Central memory CD4-positive, alpha-beta T cell (primary cell): ENCODE data around the gene ARID3B.
A peak's percentile ranks its signal among the peaks of the same experiment; 100 is the strongest.
"Not testable (repeated sequence)": the region's sequence is repeated elsewhere in the genome, so short reads cannot be mapped to it uniquely, and the experiment has no call there.

Source experiments
- DNase-seq: peaks from one replicate; pipeline ENCODE4 v3.0.0; 2022

The ARID3B gene

DNA sequence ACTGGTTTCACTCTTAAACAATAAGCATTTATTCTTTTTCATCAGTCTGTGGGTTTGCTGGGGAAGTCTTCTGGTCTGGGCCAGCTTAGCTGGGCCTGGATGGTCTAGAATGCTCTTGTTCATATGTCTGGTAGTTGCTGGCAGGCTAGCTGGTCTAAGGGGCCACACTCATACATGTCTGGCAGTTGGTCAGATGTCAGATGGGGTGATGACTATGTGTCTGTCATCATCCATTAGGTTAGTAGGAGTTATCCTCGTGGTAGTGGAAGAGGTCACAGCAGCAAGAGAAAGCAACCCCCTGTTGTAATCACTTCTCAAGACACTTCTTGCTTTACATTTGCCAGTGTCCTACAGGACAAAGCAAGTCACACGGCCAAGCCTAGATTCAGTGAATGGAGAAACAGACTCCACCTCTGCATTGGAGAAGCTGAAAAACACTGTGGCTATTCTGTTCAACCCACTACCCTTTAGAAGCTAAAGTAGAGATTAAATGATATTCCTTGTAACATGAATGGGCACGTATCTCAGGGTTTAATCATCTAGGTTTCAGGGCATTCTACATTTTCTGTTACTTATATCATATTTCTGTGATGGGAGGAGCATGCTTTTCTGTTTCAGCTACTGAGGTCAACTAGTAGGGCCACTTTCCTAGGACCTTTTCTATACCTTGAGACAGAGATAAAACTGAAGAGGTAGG, 5.5 kb upstream of the ARID3B start:
- DNase-seq = no peak

- no peak for DNase-seq
Measured at GRCh38 chr15:74537736-74538135, 3.3 kb upstream of the ARID3B start.

DNA sequence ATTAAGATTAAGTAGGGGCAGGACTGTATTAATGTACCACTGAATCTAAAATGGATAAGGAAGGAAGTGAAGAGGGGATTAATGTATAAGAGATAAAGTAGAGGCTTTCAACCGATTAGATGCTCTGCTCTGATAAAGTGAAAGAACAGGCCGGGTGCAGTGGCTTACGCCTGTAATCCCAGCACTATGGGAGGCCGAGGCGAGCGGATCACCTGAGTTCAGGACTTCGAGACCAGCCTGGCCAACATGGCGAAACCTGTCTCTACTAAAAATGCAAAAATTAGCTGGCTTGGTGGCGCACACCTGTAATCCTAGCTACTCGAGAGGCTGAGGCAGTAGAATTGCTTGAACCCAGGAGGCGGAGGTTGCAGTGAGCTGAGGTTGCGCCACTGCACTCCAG, 1.5 kb upstream of the ARID3B start:
- not testable (repeated sequence) for DNase-seq

- no peak for DNase-seq
Measured at GRCh38 chr15:74540161-74540760, 759 bp upstream of the ARID3B start.

GRCh38 chr15:74541494-74542165, 610 bp downstream of the ARID3B start:
- peak; percentile 58 for DNase-seq

- no peak for DNase-seq
Measured at GRCh38 chr15:74542166-74543042, 1.4 kb downstream of the ARID3B start.

DNA sequence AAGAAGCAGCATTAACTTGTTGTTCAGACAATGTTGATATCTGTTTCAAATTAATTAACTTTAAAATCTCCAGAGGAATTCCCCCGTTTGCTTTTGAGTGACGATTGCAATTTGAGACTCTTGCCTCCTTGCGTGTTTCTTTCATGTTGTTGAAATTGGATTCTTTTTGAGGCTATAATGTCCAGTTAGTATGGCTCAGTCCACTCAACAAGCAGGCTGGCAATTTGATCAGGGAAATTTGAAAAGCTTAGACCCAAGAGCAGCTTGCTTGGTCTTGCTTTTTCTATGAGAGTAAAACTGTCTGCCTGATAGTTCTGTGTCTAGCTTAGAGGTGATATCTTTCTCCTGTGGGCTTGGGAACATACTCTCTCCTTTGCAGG, 2.0 kb downstream of the ARID3B start:
- no peak for DNase-seq

GRCh38 chr15:74543583-74543982, 2.6 kb downstream of the ARID3B start:
- peak; percentile 35 for DNase-seq

DNA sequence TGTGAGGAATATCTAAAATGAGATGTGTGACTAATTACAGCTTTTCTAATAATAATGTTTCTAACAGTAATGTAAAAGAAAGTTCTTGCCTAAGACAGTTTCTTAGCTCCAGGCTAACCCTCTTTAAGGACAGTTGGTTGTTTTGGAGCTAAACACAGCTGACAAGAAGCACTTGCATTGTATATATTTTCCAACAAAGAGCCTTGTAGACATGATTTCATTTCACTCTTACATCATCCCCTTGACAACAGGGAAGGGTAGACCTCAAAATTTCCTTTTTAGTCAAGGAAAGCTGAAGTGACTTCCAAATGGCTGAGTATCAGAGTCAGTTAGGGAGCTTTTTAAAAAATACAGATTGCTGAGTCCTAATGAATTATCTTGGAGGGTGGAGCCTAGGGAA, 4.1 kb downstream of the ARID3B start:
- DNase-seq = no peak

DNA sequence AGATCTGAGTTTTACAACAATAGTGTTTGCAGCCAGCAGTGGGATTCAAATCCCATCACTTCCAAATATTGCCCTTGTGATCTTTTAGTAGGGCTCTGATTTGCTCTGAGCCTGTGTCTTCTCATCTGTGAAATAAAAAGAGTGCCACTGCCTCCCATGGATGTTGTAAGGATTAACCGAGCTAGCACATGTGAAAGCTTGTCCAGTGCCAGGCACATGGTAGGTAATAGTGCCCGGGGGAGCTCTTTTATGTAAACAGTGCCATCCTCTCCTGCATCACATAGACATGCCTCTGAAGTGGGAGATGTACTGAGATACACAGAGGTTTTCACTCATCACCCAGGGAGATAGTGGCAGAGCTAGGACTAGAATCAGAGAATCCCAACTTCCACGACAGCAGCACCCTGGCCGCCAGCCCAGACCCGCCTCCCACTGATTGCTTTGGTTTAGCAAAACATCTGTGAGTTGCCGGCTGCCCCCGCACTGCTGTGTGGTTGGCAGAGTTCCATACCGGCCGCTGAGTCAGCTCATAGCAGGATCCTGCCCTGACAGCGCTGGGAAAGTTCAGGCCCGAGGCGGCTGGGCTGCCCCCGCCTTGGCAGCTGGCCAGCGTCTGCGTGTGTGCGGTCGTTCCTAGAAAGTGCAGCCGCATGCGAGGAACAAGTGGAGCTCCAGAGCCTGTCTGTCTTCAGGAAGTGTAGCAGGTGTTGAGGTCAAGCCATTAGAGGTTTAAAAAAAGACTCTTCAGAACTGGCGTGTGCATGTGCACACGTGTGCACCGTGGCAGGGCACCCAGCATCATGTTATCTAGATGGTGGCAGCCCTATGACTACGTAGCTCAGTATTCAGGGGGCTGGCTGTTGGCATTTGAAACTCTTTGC, 5.0 kb downstream of the ARID3B start:
- DNase-seq = peak; percentile 78

DNA sequence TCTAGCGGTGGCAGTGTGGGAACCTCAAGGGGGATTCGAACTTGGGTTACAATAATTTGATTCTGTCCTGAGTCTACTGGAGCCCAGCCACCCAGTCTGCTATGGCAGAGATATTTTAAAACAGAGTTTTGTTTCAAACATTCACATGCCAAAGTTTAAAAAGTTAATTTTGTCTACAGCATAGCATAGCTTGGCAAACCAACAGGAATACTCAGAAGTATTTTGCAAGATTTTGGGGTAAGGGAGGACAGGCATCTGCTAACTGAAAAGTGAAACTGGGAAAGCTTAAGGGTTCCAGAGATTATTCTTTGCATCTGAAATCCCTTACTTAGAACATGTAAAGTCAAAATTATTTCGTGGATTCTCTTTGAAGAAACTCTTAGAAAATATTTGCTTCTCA, 6.6 kb downstream of the ARID3B start:
- no peak for DNase-seq

- DNase-seq = no peak
Measured at GRCh38 chr15:74548241-74548640, 7.2 kb downstream of the ARID3B start.

- DNase-seq = no peak
Measured at GRCh38 chr15:74549816-74550215, 8.8 kb downstream of the ARID3B start.

GRCh38 chr15:74551714-74552113, 10.7 kb downstream of the ARID3B start:
- no peak for DNase-seq

DNA sequence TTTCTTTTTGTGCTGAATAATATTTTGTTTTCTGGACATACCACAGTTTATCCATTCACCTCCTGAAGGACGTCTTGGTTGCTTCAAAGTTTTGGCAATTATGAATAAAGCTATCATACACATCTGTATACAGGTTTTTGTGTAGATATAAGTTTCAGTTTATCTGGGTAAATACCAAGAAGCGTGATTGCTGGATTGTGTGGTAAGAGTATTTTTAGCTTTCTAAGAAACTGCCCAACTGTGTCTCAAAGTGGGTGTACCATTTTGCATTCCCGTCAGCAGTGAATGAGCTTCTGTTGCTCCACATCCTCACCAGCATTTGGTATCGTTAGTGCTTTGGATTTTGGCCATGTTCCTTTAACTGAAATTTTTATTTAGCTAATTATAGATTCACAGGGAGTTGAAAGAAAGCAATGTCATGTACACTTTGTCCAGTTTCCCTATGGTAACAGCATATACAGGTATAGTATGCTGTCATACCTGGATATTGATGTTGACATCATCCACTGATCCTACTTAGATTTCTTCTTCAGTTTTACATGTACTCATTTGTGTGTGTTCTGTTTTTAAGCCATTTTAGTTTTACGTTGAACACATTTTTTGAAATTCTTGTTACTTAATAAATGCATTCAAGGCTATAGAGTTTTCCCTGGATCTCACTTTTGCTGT, 11.9 kb downstream of the ARID3B start:
- no peak for DNase-seq

DNA sequence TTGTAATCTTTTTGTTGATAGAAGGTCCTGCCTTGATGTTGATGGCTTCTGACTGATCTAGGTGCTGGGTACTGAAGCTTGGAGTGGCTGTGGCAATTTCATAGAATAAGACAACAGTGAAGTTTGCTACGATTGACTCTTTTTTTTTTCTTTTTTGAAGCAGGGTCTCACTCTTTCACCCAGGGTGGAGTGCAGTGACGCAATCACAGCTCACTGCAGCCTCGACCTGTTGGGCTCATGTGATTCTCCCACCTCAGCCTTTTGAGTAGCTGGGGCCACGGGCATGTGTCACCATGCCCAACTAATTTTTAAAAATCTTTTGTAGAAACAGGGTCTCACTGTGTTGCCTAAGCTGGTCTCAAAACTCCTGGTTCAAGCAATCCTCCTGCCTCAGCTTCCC, 14.2 kb downstream of the ARID3B start:
- no peak for DNase-seq

- DNase-seq = no peak
Measured at GRCh38 chr15:74558706-74559105, 17.7 kb downstream of the ARID3B start.

DNA sequence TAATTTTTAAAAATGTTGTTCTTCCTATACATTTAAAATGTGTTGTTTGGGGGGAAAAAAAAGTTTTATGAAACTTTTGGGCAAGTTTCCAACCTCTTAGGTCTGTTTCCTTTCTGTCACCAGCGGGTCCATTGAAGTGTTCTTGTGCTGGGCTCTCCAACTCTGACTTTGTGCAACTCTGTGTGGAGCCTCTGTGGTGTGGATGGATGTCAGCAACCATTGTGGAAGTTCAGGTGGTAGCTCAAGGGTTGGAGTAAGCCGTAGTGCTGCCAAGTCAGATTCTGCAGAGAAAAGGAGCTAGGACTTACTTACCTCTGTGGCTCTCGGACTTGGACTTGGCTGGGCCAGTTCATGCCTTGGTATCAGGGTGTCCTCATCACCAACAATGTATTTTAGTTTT, 22.4 kb downstream of the ARID3B start:
- no peak for DNase-seq

DNA sequence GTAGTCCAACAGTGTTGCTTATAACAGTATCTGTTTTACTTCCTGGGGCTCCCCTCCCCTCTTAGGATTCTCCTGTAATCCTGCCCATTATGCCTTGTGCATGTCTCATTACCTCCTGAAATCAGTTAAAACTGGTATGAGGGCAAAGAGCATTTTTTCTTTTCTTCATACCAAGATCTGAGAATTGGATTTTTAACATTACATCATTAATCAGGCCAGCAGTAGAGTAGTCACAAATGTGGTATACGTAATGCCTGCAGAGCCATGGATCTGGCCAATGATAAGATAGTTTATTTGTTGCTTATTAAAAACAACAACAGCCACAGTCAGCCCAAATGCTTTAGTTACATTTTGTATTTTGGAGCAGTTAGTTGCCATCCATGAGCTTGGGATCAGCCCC, 23.2 kb downstream of the ARID3B start:
- DNase-seq = no peak

DNA sequence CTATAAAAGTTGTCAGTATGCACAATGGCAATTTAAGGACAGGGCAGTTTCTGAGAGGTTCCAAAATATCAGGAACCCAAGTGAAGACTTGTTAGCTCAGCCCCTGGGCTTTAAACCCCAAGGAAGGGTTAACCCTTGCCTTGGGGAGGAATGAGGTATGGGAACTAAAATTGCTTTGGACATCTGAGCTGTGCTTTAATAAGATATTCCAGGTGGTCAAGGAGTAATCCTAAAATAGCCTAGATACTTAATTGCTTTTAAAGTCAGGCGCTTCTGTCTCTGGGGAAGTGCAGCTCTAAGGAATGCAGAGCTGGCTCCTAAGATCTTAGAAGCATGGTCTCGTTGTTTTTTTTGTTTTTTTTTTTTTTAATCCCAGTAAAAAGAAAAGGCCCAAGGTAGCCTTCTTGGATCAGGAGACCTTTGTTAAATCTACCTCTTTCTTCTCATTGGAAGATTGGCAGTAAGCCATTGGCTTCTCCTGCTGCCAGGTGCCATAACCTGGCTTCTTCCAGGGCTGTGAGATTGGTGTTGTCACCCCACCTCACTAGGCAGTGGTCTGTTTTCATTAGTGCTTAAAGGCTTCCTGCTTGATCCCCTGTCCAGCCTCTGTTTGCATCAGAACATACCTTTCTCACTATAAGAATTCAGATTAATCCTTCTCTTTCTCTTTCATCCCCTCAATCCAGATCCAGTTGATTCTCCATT, 24.5 kb downstream of the ARID3B start:
- DNase-seq = no peak

DNA sequence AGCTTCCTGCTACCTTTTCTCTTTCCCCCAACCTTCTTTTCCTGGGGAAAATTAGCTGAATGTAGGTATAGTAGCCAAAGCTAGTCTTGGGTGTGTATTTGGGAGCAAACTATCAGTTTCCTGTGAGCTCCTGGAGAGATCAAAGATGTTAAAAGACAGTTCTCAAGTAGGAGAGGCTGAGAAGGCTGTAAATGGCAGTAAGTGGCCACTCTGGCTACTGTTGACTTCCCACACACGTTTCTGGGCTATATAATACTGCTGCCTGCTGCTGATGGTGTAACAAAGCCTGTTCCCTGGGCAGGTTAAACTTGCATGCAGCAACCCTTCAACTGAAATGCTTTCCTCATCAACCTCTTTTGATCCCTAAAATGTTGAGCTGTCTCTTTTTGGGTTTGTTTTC, 27.6 kb downstream of the ARID3B start:
- DNase-seq = no peak
